Measurements from ENCODE around the gene GCAT.

GCAT gene
- total RNA-seq = 0.26 to 2.7 (median 1.9) reads per million in 3 donors

GRCh38 chr22:37807410-37808293 lies at the start of gene GCAT:
GCAT (plus strand) TSS chr22:37807934; CDS start chr22:37807968, 34 bp downstream.
- Histone ChIP-seq H3K36me3 (ENCODE audit: control insufficient read depth, insufficient read depth, low read length) (no peaks in the 10 kb centered on the region), H3K27me3 (replicated peaks; ENCODE audit: control insufficient read depth, insufficient read depth, low read length, poor library complexity, severe bottlenecking) (peaks cover 44% of the 10 kb centered on the region), H3K9me3 (ENCODE audit: control insufficient read depth, low read length) (no peaks in the 10 kb centered on the region), H3K4me3 (ENCODE audit: insufficient read depth, low read depth, low read length, poor library complexity, severe bottlenecking) (peak within 1 kb of the TSS; percentile 50), H3K4me1 (ENCODE audit: control insufficient read depth, insufficient read depth, low read length, poor library complexity, severe bottlenecking) (peaks cover 31% of the 10 kb centered on the region), H3K27ac (ENCODE audit: insufficient read depth, low read length, poor library complexity, severe bottlenecking) (no peak within 1 kb of the TSS)
- peak; percentile 56 to 77 (median 70) for DNase-seq

- no peaks in the 10 kb centered on the region for H3K4me1 ChIP-seq (ENCODE audit: control insufficient read depth, insufficient read depth, low read length, poor library complexity, severe bottlenecking)
- H3K36me3 ChIP-seq (ENCODE audit: control insufficient read depth, insufficient read depth, low read length) = peaks cover 41% of the 10 kb centered on the region
- H3K27me3 ChIP-seq (replicated peaks; ENCODE audit: control insufficient read depth, insufficient read depth, low read length, poor library complexity, severe bottlenecking) = no peaks in the 10 kb centered on the region
- no peak overlapping the region for H3K27ac ChIP-seq (ENCODE audit: insufficient read depth, low read length, poor library complexity, severe bottlenecking)
- DNase-seq = no peak
- H3K9me3 ChIP-seq (ENCODE audit: control insufficient read depth, low read length) = no peaks in the 10 kb centered on the region
- no peak overlapping the region for H3K4me3 ChIP-seq (ENCODE audit: insufficient read depth, low read depth, low read length, poor library complexity, severe bottlenecking)
Observed at GRCh38 chr22:37758694-37759093, 49.0 kb upstream of the GCAT start.

- DNase-seq = no peak
- H3K4me1 ChIP-seq (ENCODE audit: control insufficient read depth, insufficient read depth, low read length, poor library complexity, severe bottlenecking) = no peaks in the 10 kb centered on the region
- no peak overlapping the region for H3K4me3 ChIP-seq (ENCODE audit: insufficient read depth, low read depth, low read length, poor library complexity, severe bottlenecking)
- H3K36me3 ChIP-seq (ENCODE audit: control insufficient read depth, insufficient read depth, low read length) = peaks cover 41% of the 10 kb centered on the region
- H3K27ac ChIP-seq (ENCODE audit: insufficient read depth, low read length, poor library complexity, severe bottlenecking) = no peak overlapping the region
- no peaks in the 10 kb centered on the region for H3K9me3 ChIP-seq (ENCODE audit: control insufficient read depth, low read length)
- no peaks in the 10 kb centered on the region for H3K27me3 ChIP-seq (replicated peaks; ENCODE audit: control insufficient read depth, insufficient read depth, low read length, poor library complexity, severe bottlenecking)
Observed at GRCh38 chr22:37759281-37759680, 48.5 kb upstream of the GCAT start.

- H3K27ac ChIP-seq (ENCODE audit: insufficient read depth, low read length, poor library complexity, severe bottlenecking) = no peak overlapping the region
- H3K36me3 ChIP-seq (ENCODE audit: control insufficient read depth, insufficient read depth, low read length) = peaks cover 36% of the 10 kb centered on the region
- no peaks in the 10 kb centered on the region for H3K27me3 ChIP-seq (replicated peaks; ENCODE audit: control insufficient read depth, insufficient read depth, low read length, poor library complexity, severe bottlenecking)
- H3K4me3 ChIP-seq (ENCODE audit: insufficient read depth, low read depth, low read length, poor library complexity, severe bottlenecking) = no peak overlapping the region
- no peak for DNase-seq
- H3K4me1 ChIP-seq (ENCODE audit: control insufficient read depth, insufficient read depth, low read length, poor library complexity, severe bottlenecking) = no peaks in the 10 kb centered on the region
- no peaks in the 10 kb centered on the region for H3K9me3 ChIP-seq (ENCODE audit: control insufficient read depth, low read length)
Observed at GRCh38 chr22:37760152-37760551, 47.6 kb upstream of the GCAT start.

- no peak for DNase-seq
- Histone ChIP-seq H3K4me1 (ENCODE audit: control insufficient read depth, insufficient read depth, low read length, poor library complexity, severe bottlenecking) (no peaks in the 10 kb centered on the region), H3K27ac (ENCODE audit: insufficient read depth, low read length, poor library complexity, severe bottlenecking) (no peak overlapping the region), H3K36me3 (ENCODE audit: control insufficient read depth, insufficient read depth, low read length) (peaks cover 27% of the 10 kb centered on the region), H3K4me3 (ENCODE audit: insufficient read depth, low read depth, low read length, poor library complexity, severe bottlenecking) (no peak overlapping the region), H3K9me3 (ENCODE audit: control insufficient read depth, low read length) (no peaks in the 10 kb centered on the region), H3K27me3 (replicated peaks; ENCODE audit: control insufficient read depth, insufficient read depth, low read length, poor library complexity, severe bottlenecking) (no peaks in the 10 kb centered on the region)
Observed at GRCh38 chr22:37762389-37762836, 45.3 kb upstream of the GCAT start.

GRCh38 chr22:37763012-37763411 lies 44.7 kb upstream of the GCAT start:
- Histone ChIP-seq H3K27ac (ENCODE audit: insufficient read depth, low read length, poor library complexity, severe bottlenecking) (no peak overlapping the region), H3K4me3 (ENCODE audit: insufficient read depth, low read depth, low read length, poor library complexity, severe bottlenecking) (no peak overlapping the region), H3K27me3 (replicated peaks; ENCODE audit: control insufficient read depth, insufficient read depth, low read length, poor library complexity, severe bottlenecking) (no peaks in the 10 kb centered on the region), H3K36me3 (ENCODE audit: control insufficient read depth, insufficient read depth, low read length) (peaks cover 22% of the 10 kb centered on the region), H3K4me1 (ENCODE audit: control insufficient read depth, insufficient read depth, low read length, poor library complexity, severe bottlenecking) (no peaks in the 10 kb centered on the region), H3K9me3 (ENCODE audit: control insufficient read depth, low read length) (no peaks in the 10 kb centered on the region)
- DNase-seq = no peak

GRCh38 chr22:37763652-37764051 lies 44.1 kb upstream of the GCAT start:
- H3K27ac ChIP-seq (ENCODE audit: insufficient read depth, low read length, poor library complexity, severe bottlenecking) = no peak overlapping the region
- no peaks in the 10 kb centered on the region for H3K9me3 ChIP-seq (ENCODE audit: control insufficient read depth, low read length)
- peaks cover 19% of the 10 kb centered on the region for H3K36me3 ChIP-seq (ENCODE audit: control insufficient read depth, insufficient read depth, low read length)
- no peaks in the 10 kb centered on the region for H3K27me3 ChIP-seq (replicated peaks; ENCODE audit: control insufficient read depth, insufficient read depth, low read length, poor library complexity, severe bottlenecking)
- no peaks in the 10 kb centered on the region for H3K4me1 ChIP-seq (ENCODE audit: control insufficient read depth, insufficient read depth, low read length, poor library complexity, severe bottlenecking)
- DNase-seq = no peak
- no peak overlapping the region for H3K4me3 ChIP-seq (ENCODE audit: insufficient read depth, low read depth, low read length, poor library complexity, severe bottlenecking)

- Histone ChIP-seq H3K27ac (ENCODE audit: insufficient read depth, low read length, poor library complexity, severe bottlenecking) (no peak overlapping the region), H3K36me3 (ENCODE audit: control insufficient read depth, insufficient read depth, low read length) (peaks cover 11% of the 10 kb centered on the region), H3K4me1 (ENCODE audit: control insufficient read depth, insufficient read depth, low read length, poor library complexity, severe bottlenecking) (no peaks in the 10 kb centered on the region), H3K9me3 (ENCODE audit: control insufficient read depth, low read length) (no peaks in the 10 kb centered on the region), H3K4me3 (ENCODE audit: insufficient read depth, low read depth, low read length, poor library complexity, severe bottlenecking) (no peak overlapping the region), H3K27me3 (replicated peaks; ENCODE audit: control insufficient read depth, insufficient read depth, low read length, poor library complexity, severe bottlenecking) (no peaks in the 10 kb centered on the region)
- no peak for DNase-seq
Observed at GRCh38 chr22:37764622-37765021, 43.1 kb upstream of the GCAT start.

GRCh38 chr22:37765498-37765897 lies 42.2 kb upstream of the GCAT start:
- peaks cover 8% of the 10 kb centered on the region for H3K36me3 ChIP-seq (ENCODE audit: control insufficient read depth, insufficient read depth, low read length)
- no peaks in the 10 kb centered on the region for H3K4me1 ChIP-seq (ENCODE audit: control insufficient read depth, insufficient read depth, low read length, poor library complexity, severe bottlenecking)
- no peak overlapping the region for H3K4me3 ChIP-seq (ENCODE audit: insufficient read depth, low read depth, low read length, poor library complexity, severe bottlenecking)
- H3K27ac ChIP-seq (ENCODE audit: insufficient read depth, low read length, poor library complexity, severe bottlenecking) = no peak overlapping the region
- no peak for DNase-seq
- H3K9me3 ChIP-seq (ENCODE audit: control insufficient read depth, low read length) = no peaks in the 10 kb centered on the region
- H3K27me3 ChIP-seq (replicated peaks; ENCODE audit: control insufficient read depth, insufficient read depth, low read length, poor library complexity, severe bottlenecking) = no peaks in the 10 kb centered on the region

GRCh38 chr22:37765953-37766576 lies 41.7 kb upstream of the GCAT start:
- Histone ChIP-seq H3K36me3 (ENCODE audit: control insufficient read depth, insufficient read depth, low read length) (peaks cover 8% of the 10 kb centered on the region), H3K27ac (ENCODE audit: insufficient read depth, low read length, poor library complexity, severe bottlenecking) (no peak overlapping the region), H3K4me1 (ENCODE audit: control insufficient read depth, insufficient read depth, low read length, poor library complexity, severe bottlenecking) (no peaks in the 10 kb centered on the region), H3K27me3 (replicated peaks; ENCODE audit: control insufficient read depth, insufficient read depth, low read length, poor library complexity, severe bottlenecking) (no peaks in the 10 kb centered on the region), H3K9me3 (ENCODE audit: control insufficient read depth, low read length) (no peaks in the 10 kb centered on the region), H3K4me3 (ENCODE audit: insufficient read depth, low read depth, low read length, poor library complexity, severe bottlenecking) (no peak overlapping the region)
- DNase-seq = no peak
